Suppressor macrophage (primary cell): Measurements from ENCODE around the gene BFSP2.

Experiments used
- DNase-seq, 4 experiments: peaks; one replicate each; pipeline ENCODE4 v3.0.0-alpha.2; 2020 to 2022
- total RNA-seq, 17 experiments: gene quantifications; one replicate each; lab custom pipeline; 2026; ENCODE audit warnings: mixed read lengths in 6 of 17, inconsistent platforms in 3 of 17; lab: John Stamatoyannopoulos, UW

Gene BFSP2
- total RNA-seq = 0 to 1.7 (median 0) reads per million in 17 experiments

DNA sequence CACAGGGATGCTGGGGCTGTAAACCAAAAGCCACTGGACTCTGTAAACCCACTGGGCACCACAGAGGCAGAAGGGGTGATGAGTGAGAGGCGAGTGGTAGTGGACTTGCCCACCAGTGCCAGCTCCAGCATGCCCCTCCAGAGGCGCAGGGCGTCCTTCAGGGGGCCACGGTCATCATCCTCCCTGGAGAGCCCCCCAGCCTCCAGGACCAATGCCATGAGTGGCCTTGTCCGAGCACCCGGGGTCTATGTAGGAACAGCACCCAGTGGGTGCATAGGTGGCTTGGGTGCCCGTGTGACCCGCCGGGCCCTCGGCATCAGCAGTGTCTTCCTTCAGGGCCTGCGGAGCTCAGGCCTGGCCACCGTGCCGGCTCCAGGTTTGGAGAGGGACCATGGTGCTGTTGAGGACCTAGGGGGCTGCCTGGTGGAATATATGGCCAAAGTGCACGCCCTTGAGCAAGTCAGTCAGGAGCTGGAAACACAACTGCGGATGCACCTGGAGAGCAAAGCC lies at the start of gene BFSP2:
TSS of gene BFSP2 (plus strand) at position 51 of the 510 bp plus-strand sequence. CDS start at position 79, 28 bp downstream.
- no peak for DNase-seq

DNA sequence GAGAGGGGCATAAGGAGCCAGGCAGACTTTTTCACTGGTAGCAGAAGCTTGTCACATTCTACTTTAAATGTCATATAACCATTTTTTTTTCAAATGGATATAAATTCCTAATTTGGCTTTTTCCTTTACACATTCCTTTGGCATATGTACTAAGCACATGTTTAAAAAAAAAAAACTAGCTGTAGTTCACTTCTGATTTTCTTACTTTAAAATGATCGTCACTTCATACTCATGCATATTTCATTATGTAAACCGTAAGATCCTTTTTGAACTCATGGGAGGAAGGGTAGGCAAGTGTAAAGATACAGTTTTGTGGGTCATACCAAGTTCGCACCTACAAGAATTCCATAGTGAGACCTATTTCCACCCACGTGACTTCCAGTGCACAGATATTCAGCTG lies 45.1 kb upstream of the BFSP2 start:
- no peak for DNase-seq

- no peak for DNase-seq
Measured at GRCh38 chr3:133360476-133360875, 39.4 kb upstream of the BFSP2 start.

GRCh38 chr3:133361011-133361410 lies 38.8 kb upstream of the BFSP2 start:
- no peak for DNase-seq

DNA sequence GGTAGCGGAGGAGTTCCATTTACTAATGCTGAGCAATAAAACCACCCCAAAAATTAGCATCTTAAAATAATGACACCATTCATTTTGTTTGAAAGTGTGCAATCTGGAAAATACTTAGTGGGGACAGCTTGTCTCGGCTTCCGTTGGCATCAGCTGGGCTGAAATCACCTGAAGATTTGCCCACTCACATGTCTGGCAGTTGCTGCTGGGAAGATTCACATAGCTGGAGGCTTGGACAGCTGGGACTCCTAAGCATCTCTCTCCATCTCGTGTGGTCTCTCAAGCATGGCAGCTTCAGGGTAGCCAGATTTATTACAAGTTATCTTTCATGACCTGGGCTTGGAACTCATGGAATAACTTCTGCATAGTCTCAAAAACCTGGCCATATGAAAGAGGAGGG lies 38.4 kb upstream of the BFSP2 start:
- DNase-seq = no peak

DNA sequence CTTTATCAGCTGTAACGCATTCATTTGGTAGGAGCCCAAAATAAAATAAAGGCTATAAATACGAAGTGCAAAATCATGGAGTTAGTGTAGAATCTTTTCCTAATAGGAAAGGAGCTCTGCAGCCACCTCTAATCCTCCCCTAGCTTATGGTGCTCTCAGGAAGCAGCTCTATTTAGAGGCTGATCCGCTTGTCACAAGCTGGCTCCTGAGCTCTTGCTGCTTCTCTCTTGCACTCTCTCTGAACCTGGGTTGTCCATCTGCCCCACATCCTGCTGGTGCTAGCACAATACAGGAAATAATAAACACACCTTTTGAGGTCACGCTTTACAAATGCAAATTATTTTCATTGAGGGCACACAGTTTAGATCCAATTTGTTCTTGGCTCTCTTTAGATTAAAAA lies 37.3 kb upstream of the BFSP2 start:
- no peak for DNase-seq

- no peak for DNase-seq
Measured at GRCh38 chr3:133364704-133365103, 35.2 kb upstream of the BFSP2 start.

DNA sequence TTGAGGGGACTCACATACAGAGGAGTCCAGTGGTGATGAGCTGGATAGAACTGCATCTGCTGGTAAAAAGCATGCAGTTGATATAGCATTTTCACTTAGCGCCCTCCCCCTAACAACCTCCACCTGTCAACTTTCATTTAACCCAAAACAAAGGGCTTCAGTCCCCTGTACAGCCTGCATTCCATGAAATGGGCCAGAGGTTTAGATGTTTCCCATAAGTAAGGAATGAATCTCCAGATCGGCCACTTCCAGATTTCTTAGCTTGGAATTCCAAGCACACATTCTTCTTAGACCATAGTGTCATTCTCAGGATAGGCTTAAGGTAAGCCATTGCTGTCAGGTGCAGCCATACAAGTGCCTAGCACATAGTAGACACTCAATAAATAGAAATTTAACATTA lies 32.9 kb upstream of the BFSP2 start:
- DNase-seq = no peak

DNA sequence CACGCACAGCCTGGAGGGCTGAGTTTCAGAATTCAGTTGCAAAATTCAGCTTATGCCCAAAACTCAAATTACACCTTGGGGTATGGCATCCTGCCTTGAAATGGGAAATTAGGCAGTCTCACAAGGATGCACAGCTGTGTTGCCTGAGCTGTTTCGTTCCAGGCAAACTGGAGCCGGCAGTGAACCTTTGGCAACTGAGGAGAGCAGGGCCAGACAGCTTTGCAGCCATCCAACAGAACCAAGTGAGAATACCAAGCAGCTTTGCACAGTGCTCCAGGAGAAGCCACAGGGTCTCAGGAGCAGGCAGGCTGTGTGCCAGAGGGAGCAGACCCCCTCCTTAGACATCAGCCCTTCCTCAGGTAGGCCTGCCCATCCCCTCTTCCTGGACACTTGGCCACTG lies 32.5 kb upstream of the BFSP2 start:
- no peak for DNase-seq

- DNase-seq = no peak
Measured at GRCh38 chr3:133367956-133368355, 31.9 kb upstream of the BFSP2 start.

- no peak for DNase-seq
Measured at GRCh38 chr3:133368371-133369067, 31.3 kb upstream of the BFSP2 start.

DNA sequence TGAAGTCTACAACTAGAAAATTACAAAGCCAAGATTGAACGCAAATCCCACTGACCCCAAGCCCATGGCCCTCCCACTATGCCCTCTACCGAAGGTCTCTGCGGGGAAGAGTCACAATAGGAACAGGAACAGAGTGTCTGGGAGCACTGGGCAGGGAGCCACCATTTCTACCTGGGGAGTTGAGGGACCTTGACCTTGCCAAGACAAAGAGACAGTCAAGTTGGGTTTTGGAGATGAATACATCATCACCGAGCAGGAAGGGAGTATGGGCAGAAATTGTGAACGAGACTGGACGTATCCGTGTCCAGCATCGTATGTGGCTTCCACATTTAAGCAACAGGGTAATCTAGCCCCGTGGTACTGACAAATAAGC lies 30.8 kb upstream of the BFSP2 start:
- no peak for DNase-seq

- no peak for DNase-seq
Measured at GRCh38 chr3:133371181-133371580, 28.7 kb upstream of the BFSP2 start.

DNA sequence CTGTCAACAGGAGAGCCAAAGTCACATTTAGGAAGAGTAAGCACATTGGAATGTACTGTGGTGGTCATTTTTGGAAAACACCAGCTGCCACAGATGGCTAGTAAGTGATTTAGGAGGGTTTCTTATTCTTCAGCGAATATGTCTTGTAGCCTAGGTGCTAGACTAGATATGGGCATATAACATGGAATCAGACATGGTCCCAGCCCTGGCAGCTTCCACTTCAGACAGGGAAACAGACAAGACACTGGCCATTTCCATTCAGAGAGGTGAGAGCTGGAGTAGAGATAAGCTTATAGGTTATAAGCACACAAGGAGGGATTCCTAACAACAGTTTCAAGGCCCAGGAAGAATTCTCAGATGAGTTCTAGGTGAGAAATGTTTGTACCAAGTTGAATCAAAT lies 28.2 kb upstream of the BFSP2 start:
- DNase-seq = no peak

DNA sequence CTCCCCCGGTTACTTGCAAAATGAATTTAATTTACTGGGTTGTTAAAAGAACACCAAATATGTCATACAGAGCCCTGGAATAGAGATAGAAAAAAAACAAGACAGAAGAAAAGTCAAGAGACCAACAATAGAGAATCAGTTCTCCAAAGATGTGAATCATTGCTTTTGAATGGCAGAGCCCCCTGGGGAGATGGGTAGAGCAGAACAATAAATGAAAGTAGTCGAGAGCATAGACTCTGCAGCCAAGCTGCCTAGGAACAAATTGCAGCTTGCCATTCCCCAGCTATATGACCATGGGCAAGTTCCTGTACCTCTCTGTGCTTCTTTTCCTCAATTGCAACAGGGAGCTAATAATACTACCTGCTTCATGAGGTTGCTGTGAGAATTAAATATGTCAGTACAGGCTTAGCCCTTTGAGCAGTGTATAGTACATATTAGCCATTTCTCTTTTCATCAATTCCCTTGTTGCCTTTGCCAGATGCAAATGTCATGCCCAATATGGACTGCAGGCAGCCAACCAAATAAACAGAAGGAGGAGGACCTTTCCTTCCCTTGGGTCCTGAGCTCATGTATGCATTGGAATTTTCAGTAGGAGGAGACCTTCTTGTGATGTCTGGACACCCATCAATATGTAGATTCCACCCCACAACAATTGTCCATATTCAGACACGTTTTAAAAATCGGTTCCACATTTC lies 25.0 kb upstream of the BFSP2 start:
- DNase-seq = no peak

- no peak for DNase-seq
Measured at GRCh38 chr3:133375403-133375745, 24.5 kb upstream of the BFSP2 start.

DNA sequence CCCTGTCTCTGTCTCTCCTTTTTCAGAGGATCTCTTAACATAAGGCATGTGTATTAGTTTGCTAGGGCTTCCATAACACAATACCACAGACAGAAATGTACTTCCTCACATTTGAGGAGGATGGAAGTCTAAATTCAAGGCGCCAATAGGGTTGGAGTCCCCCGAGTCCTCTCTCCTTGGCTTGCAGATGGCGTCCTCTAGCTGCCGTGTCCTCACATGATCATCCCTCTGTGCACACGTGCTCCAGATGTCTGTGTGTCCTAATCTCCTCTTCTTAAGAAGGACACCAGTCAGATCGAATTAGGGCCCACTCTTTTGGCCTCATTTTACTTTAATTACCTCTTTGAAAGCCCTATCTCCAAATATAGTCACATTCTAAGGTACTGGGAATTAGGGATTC lies 23.0 kb upstream of the BFSP2 start:
- no peak for DNase-seq

GRCh38 chr3:133377396-133377795 lies 22.5 kb upstream of the BFSP2 start:
- peak; percentile 35 to 53 (median 50) for DNase-seq

GRCh38 chr3:133379926-133380325 lies 19.9 kb upstream of the BFSP2 start:
- no peak for DNase-seq

DNA sequence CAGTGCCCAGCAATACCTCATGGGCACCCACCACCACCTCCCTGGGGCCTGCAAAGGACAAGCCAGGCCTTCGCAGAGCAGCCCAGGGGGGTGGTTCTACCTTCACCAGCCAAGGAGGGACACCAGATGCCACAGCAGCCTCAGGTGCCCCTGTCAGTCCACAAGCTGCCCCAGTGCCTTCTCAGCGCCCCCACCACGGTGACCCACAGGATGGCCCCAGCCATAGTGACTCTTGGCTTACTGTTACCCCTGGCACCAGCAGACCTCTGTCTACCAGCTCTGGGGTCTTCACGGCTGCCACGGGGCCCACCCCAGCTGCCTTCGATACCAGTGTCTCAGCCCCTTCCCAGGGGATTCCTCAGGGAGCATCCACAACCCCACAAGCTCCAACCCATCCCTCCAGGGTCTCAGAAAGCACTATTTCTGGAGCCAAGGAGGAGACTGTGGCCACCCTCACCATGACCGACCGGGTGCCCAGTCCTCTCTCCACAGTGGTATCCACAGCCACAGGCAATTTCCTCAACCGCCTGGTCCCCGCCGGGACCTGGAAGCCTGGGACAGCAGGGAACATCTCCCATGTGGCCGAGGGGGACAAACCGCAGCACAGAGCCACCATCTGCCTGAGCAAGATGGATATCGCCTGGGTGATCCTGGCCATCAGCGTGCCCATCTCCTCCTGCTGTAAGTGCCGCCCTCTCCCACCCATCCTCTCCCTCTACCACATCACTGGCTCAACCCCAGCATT lies 19.2 kb upstream of the BFSP2 start:
- DNase-seq = no peak

DNA sequence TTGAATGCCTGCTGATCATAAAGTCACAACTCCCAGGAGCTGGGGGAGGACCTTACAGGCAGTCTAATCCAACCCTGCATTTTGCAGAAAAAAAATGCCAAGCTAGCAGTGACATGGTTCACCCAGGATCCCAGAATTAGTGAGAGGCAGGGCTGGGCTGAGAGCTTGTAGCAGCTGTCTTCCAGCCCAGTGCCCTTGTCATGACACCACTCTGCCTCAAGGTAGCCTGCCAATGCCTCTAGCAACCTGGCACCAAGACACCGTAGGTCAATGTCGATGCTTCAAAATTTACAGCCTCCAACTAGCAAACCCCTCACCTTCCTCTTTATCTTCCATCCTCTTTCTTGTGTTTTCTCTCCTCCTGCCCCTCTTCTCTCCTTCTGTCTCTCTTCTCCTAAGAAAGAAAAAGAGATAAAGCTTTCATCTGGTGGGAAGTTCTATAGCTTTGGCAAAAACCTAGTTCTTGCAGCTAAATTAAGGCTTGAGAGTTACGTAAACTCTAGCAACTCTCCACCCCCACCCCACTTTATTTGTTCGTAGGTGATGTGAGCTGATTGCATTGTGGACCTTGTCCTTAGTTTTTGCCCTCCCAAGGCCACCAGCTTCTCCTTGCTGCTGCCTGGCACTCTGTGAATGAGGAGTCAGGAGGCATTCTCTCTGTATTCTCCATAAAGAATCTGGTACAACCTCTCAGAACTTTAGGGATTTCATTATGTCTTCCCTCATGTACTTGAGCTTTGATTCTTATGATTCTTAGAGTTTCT lies 18.3 kb upstream of the BFSP2 start:
- DNase-seq = no peak

DNA sequence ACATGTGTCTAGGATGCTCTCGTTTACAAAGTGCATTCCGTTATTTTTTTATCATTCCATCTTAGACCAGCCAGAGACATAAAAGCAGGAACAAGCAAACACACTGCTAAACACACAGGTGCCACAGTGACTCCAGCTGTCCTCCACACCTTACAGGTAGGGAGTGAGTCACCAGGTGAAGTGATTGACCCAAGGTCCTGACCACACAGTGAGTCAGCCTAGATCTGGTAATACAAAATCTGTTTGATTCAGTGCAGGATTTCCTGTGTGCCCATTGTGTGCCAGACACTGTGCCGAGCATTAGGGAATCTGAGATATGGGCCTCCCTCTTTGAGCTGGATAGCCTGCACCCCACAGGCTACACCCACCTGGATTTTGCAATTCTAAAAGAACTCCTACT lies 16.7 kb upstream of the BFSP2 start:
- DNase-seq = no peak

GRCh38 chr3:133383741-133384140 lies 16.1 kb upstream of the BFSP2 start:
- no peak for DNase-seq
